Measurements from ENCODE around the gene SELL.
"Not testable (repeated sequence)": the region's sequence is repeated elsewhere in the genome, so short reads cannot be mapped to it uniquely, and the experiment has no call there.

SELL gene

GRCh38 chr1:169729991-169730390 is 18.6 kb upstream of the SELL start:
- Histone ChIP-seq H3K4me3 (ENCODE audit: low read length in 2 of 2) (no peak overlapping the region), H3K9ac (ENCODE audit: low read length in 2 of 2) (no peak overlapping the region), H3K4me1 (ENCODE audit: control insufficient read depth, insufficient read depth, low read length) (no peaks in the 10 kb centered on the region), H3K36me3 (ENCODE audit: control insufficient read depth in 2 of 2, insufficient read depth in 2 of 2, low read length in 2 of 2) (no peaks in the 10 kb centered on the region), H3K27ac (ENCODE audit: low read length) (no peak overlapping the region), H3K27me3 (ENCODE audit: control insufficient read depth in 1 of 2, insufficient read depth in 2 of 2, low read length in 2 of 2) (peaks cover 2 to 3% of the 10 kb centered on the region in 2 donors), H3K9me3 (ENCODE audit: control insufficient read depth in 2 of 2, low read length in 2 of 2) (no peaks in the 10 kb centered on the region)

- H3K4me1 ChIP-seq (ENCODE audit: control insufficient read depth, insufficient read depth, low read length): no peaks in the 10 kb centered on the region
- H3K9me3 ChIP-seq (ENCODE audit: control insufficient read depth in 2 of 2, low read length in 2 of 2): no peaks in the 10 kb centered on the region
- no peaks in the 10 kb centered on the region for H3K36me3 ChIP-seq (ENCODE audit: control insufficient read depth in 2 of 2, insufficient read depth in 2 of 2, low read length in 2 of 2)
- no peak overlapping the region for H3K4me3 ChIP-seq (ENCODE audit: low read length in 2 of 2)
- H3K27ac ChIP-seq (ENCODE audit: low read length): no peak overlapping the region
- peaks cover 2 to 3% of the 10 kb centered on the region in 2 donors for H3K27me3 ChIP-seq (ENCODE audit: control insufficient read depth in 1 of 2, insufficient read depth in 2 of 2, low read length in 2 of 2)
- H3K9ac ChIP-seq (ENCODE audit: low read length in 2 of 2): no peak overlapping the region
Observed at GRCh38 chr1:169727307-169727706, 15.9 kb upstream of the SELL start.

GRCh38 chr1:169726851-169727250 is 15.4 kb upstream of the SELL start:
- H3K4me3 ChIP-seq (ENCODE audit: low read length in 2 of 2): no peak overlapping the region
- no peak overlapping the region for H3K27ac ChIP-seq (ENCODE audit: low read length)
- H3K9ac ChIP-seq (ENCODE audit: low read length in 2 of 2): no peak overlapping the region
- H3K36me3 ChIP-seq (ENCODE audit: control insufficient read depth in 2 of 2, insufficient read depth in 2 of 2, low read length in 2 of 2): no peaks in the 10 kb centered on the region
- no peaks in the 10 kb centered on the region for H3K4me1 ChIP-seq (ENCODE audit: control insufficient read depth, insufficient read depth, low read length)
- H3K9me3 ChIP-seq (ENCODE audit: control insufficient read depth in 2 of 2, low read length in 2 of 2): no peaks in the 10 kb centered on the region
- H3K27me3 ChIP-seq (ENCODE audit: control insufficient read depth in 1 of 2, insufficient read depth in 2 of 2, low read length in 2 of 2): peaks cover 2 to 3% of the 10 kb centered on the region in 2 donors

- no peak overlapping the region for H3K27ac ChIP-seq (ENCODE audit: low read length)
- H3K27me3 ChIP-seq (ENCODE audit: control insufficient read depth in 1 of 2, insufficient read depth in 2 of 2, low read length in 2 of 2): peaks cover 2 to 3% of the 10 kb centered on the region in 2 donors
- H3K4me3 ChIP-seq (ENCODE audit: low read length in 2 of 2): no peak overlapping the region
- no peak overlapping the region for H3K9ac ChIP-seq (ENCODE audit: low read length in 2 of 2)
- no peaks in the 10 kb centered on the region for H3K9me3 ChIP-seq (ENCODE audit: control insufficient read depth in 2 of 2, low read length in 2 of 2)
- H3K4me1 ChIP-seq (ENCODE audit: control insufficient read depth, insufficient read depth, low read length): no peaks in the 10 kb centered on the region
- H3K36me3 ChIP-seq (ENCODE audit: control insufficient read depth in 2 of 2, insufficient read depth in 2 of 2, low read length in 2 of 2): no peaks in the 10 kb centered on the region
Observed at GRCh38 chr1:169725930-169726329, 14.5 kb upstream of the SELL start.

GRCh38 chr1:169724168-169724567 is 12.7 kb upstream of the SELL start:
- no peaks in the 10 kb centered on the region for H3K4me1 ChIP-seq (ENCODE audit: control insufficient read depth, insufficient read depth, low read length)
- no peak overlapping the region for H3K4me3 ChIP-seq (ENCODE audit: low read length in 2 of 2)
- peaks cover 0 to 3% of the 10 kb centered on the region in 2 donors for H3K27me3 ChIP-seq (ENCODE audit: control insufficient read depth in 1 of 2, insufficient read depth in 2 of 2, low read length in 2 of 2)
- no peak overlapping the region for H3K9ac ChIP-seq (ENCODE audit: low read length in 2 of 2)
- no peak overlapping the region for H3K27ac ChIP-seq (ENCODE audit: low read length)
- H3K9me3 ChIP-seq (ENCODE audit: control insufficient read depth in 2 of 2, low read length in 2 of 2): peaks cover 0 to 2% of the 10 kb centered on the region in 2 donors
- no peaks in the 10 kb centered on the region for H3K36me3 ChIP-seq (ENCODE audit: control insufficient read depth in 2 of 2, insufficient read depth in 2 of 2, low read length in 2 of 2)

GRCh38 chr1:169723763-169724162 is 12.3 kb upstream of the SELL start:
- Histone ChIP-seq H3K4me3 (ENCODE audit: low read length in 2 of 2) (no peak overlapping the region), H3K27ac (ENCODE audit: low read length) (no peak overlapping the region)

GRCh38 chr1:169722779-169723178 is 11.4 kb upstream of the SELL start:
- Histone ChIP-seq H3K27ac (ENCODE audit: low read length) (no peak overlapping the region), H3K9ac (ENCODE audit: low read length in 2 of 2) (no peak overlapping the region)

More at GRCh38 chr1:169723763-169724162, 12.3 kb upstream of the SELL start:
- no peaks in the 10 kb centered on the region for H3K36me3 ChIP-seq (ENCODE audit: control insufficient read depth in 2 of 2, insufficient read depth in 2 of 2, low read length in 2 of 2)
- H3K9me3 ChIP-seq (ENCODE audit: control insufficient read depth in 2 of 2, low read length in 2 of 2): peaks cover 0 to 2% of the 10 kb centered on the region in 2 donors
- no peak overlapping the region for H3K9ac ChIP-seq (ENCODE audit: low read length in 2 of 2)
- peaks cover 0 to 3% of the 10 kb centered on the region in 2 donors for H3K27me3 ChIP-seq (ENCODE audit: control insufficient read depth in 1 of 2, insufficient read depth in 2 of 2, low read length in 2 of 2)
- H3K4me1 ChIP-seq (ENCODE audit: control insufficient read depth, insufficient read depth, low read length): no peaks in the 10 kb centered on the region

GRCh38 chr1:169715100-169715499 is 3.7 kb upstream of the SELL start:
- not testable (repeated sequence) for H3K9ac ChIP-seq (ENCODE audit: low read length in 2 of 2); H3K27ac ChIP-seq (ENCODE audit: low read length); H3K4me1 ChIP-seq (ENCODE audit: control insufficient read depth, insufficient read depth, low read length); H3K36me3 ChIP-seq (ENCODE audit: control insufficient read depth in 2 of 2, insufficient read depth in 2 of 2, low read length in 2 of 2); H3K4me3 ChIP-seq (ENCODE audit: low read length in 2 of 2); H3K9me3 ChIP-seq (ENCODE audit: control insufficient read depth in 2 of 2, low read length in 2 of 2); H3K27me3 ChIP-seq (ENCODE audit: control insufficient read depth in 1 of 2, insufficient read depth in 2 of 2, low read length in 2 of 2)

More at GRCh38 chr1:169722779-169723178, 11.4 kb upstream of the SELL start:
- no peak overlapping the region for H3K4me3 ChIP-seq (ENCODE audit: low read length in 2 of 2)
- peaks cover 0 to 2% of the 10 kb centered on the region in 2 donors for H3K9me3 ChIP-seq (ENCODE audit: control insufficient read depth in 2 of 2, low read length in 2 of 2)
- H3K36me3 ChIP-seq (ENCODE audit: control insufficient read depth in 2 of 2, insufficient read depth in 2 of 2, low read length in 2 of 2): no peaks in the 10 kb centered on the region
- H3K4me1 ChIP-seq (ENCODE audit: control insufficient read depth, insufficient read depth, low read length): no peaks in the 10 kb centered on the region
- no peaks in the 10 kb centered on the region for H3K27me3 ChIP-seq (ENCODE audit: control insufficient read depth in 1 of 2, insufficient read depth in 2 of 2, low read length in 2 of 2)

GRCh38 chr1:169713090-169713489 is 1.7 kb upstream of the SELL start:
- not testable (repeated sequence) for H3K9me3 ChIP-seq (ENCODE audit: control insufficient read depth in 2 of 2, low read length in 2 of 2); H3K27ac ChIP-seq (ENCODE audit: low read length); H3K4me1 ChIP-seq (ENCODE audit: control insufficient read depth, insufficient read depth, low read length); H3K36me3 ChIP-seq (ENCODE audit: control insufficient read depth in 2 of 2, insufficient read depth in 2 of 2, low read length in 2 of 2); H3K9ac ChIP-seq (ENCODE audit: low read length in 2 of 2); H3K4me3 ChIP-seq (ENCODE audit: low read length in 2 of 2); H3K27me3 ChIP-seq (ENCODE audit: control insufficient read depth in 1 of 2, insufficient read depth in 2 of 2, low read length in 2 of 2)

- H3K4me1 ChIP-seq (ENCODE audit: control insufficient read depth, insufficient read depth, low read length): no peaks in the 10 kb centered on the region
- H3K9me3 ChIP-seq (ENCODE audit: control insufficient read depth in 2 of 2, low read length in 2 of 2): no peaks in the 10 kb centered on the region
- H3K36me3 ChIP-seq (ENCODE audit: control insufficient read depth in 2 of 2, insufficient read depth in 2 of 2, low read length in 2 of 2): no peaks in the 10 kb centered on the region
- H3K27me3 ChIP-seq (ENCODE audit: control insufficient read depth in 1 of 2, insufficient read depth in 2 of 2, low read length in 2 of 2): no peaks in the 10 kb centered on the region
- H3K4me3 ChIP-seq (ENCODE audit: low read length in 2 of 2): no peak overlapping the region
- H3K27ac ChIP-seq (ENCODE audit: low read length): no peak overlapping the region
- no peak overlapping the region for H3K9ac ChIP-seq (ENCODE audit: low read length in 2 of 2)
Observed at GRCh38 chr1:169712309-169712631, 850 bp upstream of the SELL start.

- Histone ChIP-seq H3K4me1 (ENCODE audit: control insufficient read depth, insufficient read depth, low read length) (no peaks in the 10 kb centered on the region), H3K4me3 (ENCODE audit: low read length in 2 of 2) (no peak overlapping the region), H3K36me3 (ENCODE audit: control insufficient read depth in 2 of 2, insufficient read depth in 2 of 2, low read length in 2 of 2) (no peaks in the 10 kb centered on the region), H3K27ac (ENCODE audit: low read length) (no peak overlapping the region), H3K9ac (ENCODE audit: low read length in 2 of 2) (no peak overlapping the region), H3K27me3 (ENCODE audit: control insufficient read depth in 1 of 2, insufficient read depth in 2 of 2, low read length in 2 of 2) (no peaks in the 10 kb centered on the region), H3K9me3 (ENCODE audit: control insufficient read depth in 2 of 2, low read length in 2 of 2) (no peaks in the 10 kb centered on the region)
Observed at GRCh38 chr1:169708647-169709046, 2.8 kb downstream of the SELL start.

Data from stomach smooth muscle (tissue), 2 donors.